ENCODE results near the gene CARD8. TPM values are rescaled to one million over a fixed set of nuclear protein-coding genes. Genes with fewer than 3 reads are reported as not detected.
"Not testable (repeated sequence)": the region's sequence is repeated elsewhere in the genome, so short reads cannot be mapped to it uniquely, and the experiment has no call there.

CARD8 gene
- total RNA-seq, 4 donors from 2014 or later: 31.5 to 115 (median 39.2) TPM

DNA sequence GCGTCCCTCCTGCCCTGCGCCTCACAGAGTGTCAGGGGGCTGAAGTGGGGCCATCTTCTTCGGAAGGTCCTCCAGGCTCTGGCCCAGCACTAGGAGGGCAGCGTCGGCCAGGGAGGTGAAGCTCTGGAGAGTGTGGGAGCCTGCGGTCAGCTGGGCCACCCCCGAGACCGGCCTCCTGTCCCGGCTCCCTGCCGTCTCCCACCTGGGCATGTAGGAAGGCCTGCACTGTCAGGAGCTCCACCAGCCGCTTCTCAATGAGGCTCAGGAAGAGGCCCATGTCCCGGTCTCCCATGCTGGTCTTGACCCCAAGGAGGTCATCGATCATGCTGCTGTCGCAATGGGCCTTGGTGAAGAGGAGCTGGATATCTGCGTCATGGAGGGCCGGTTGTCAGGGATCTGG is 42.3 kb upstream of the CARD8 start:
- H3K9me3 ChIP-seq: no peaks in the 10 kb centered on the region

DNA sequence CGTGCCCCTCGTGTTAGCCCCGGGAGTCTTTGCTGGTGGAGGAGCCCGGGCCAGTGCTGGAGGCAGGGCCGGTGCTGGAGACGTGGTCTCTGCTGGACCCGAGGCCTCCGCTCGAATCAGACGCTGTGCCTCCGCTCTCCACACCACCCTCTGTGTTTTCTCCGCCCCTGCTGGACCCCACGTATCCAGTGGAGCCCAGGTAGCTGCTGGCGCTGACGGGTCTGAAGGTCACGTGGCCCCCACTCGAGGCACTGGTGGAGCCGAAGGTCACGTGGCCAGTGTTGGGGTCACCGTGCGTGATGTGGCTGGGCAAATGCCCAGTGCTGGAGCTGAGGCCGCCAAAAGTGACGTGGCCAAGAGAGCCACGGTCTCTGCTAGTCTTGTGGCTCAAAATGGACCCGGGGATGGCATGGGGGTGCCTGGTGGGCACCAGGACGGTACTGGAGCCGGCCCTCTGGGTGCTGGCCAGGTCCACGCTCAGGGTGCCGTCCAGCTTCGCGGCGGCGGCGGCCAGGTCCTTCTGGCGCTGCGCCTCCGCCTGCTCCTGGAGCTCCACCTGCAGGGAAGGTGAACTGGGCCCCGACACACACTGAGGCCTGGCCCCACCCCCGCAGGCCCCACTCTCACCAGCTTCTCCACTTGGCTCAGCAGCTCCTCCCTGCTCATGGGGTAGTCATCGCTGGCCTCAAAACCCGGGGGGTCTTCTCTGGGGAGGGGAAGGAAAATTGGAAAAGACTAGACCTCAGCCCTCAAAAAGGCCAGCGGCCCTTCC is 41.4 kb upstream of the CARD8 start:
- no peaks in the 10 kb centered on the region for H3K4me1 ChIP-seq
- H3K27ac ChIP-seq: no peak overlapping the region
- H3K4me3 ChIP-seq: no peak overlapping the region
- H3K36me3 ChIP-seq: no peaks in the 10 kb centered on the region
- no peak for DNase-seq
- TF ChIP-seq, protein P1, sequence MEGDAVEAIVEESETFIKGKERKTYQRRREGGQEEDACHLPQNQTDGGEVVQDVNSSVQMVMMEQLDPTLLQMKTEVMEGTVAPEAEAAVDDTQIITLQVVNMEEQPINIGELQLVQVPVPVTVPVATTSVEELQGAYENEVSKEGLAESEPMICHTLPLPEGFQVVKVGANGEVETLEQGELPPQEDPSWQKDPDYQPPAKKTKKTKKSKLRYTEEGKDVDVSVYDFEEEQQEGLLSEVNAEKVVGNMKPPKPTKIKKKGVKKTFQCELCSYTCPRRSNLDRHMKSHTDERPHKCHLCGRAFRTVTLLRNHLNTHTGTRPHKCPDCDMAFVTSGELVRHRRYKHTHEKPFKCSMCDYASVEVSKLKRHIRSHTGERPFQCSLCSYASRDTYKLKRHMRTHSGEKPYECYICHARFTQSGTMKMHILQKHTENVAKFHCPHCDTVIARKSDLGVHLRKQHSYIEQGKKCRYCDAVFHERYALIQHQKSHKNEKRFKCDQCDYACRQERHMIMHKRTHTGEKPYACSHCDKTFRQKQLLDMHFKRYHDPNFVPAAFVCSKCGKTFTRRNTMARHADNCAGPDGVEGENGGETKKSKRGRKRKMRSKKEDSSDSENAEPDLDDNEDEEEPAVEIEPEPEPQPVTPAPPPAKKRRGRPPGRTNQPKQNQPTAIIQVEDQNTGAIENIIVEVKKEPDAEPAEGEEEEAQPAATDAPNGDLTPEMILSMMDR (IDR thresholded peaks at IDR 0.05): no peak
- TF ChIP-seq POLR2A (IDR thresholded peaks at IDR 0.05): no peak
- no peaks in the 10 kb centered on the region for H3K27me3 ChIP-seq
- no peaks in the 10 kb centered on the region for H3K9me3 ChIP-seq

More for the DNA sequence above, 42.3 kb upstream of the CARD8 start:
- Histone ChIP-seq H3K4me3 (no peak overlapping the region), H3K27ac (no peak overlapping the region), H3K36me3 (no peaks in the 10 kb centered on the region), H3K4me1 (no peaks in the 10 kb centered on the region), H3K27me3 (no peaks in the 10 kb centered on the region)
- no peak for DNase-seq
- TF ChIP-seq POLR2A (IDR thresholded peaks at IDR 0.05): no peak
- TF ChIP-seq, protein P1 (IDR thresholded peaks at IDR 0.05): no peak

DNA sequence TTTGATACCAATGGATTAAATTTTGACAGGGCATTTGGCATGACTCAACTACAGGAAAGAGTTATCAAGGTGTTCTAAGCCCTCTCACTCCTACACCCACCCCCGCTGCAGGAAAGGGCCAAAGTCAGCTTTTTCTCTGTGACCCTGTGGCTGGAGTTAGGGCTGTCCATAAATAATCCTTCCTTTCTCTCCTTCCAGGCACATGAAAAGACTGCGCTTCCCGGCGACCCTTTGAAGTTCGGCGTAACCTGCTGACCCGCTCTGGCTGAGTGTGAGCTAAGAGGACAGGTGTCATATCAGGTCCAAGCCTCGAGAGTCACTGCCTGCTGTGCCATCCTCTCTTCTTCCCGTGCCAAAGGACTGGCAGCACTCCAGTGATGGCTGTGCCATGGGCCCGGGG is 39.7 kb upstream of the CARD8 start:
- TF ChIP-seq POLR2A (IDR thresholded peaks at IDR 0.05): no peak
- TF ChIP-seq, protein P1 (IDR thresholded peaks at IDR 0.05): no peak
- Histone ChIP-seq H3K4me3 (no peak overlapping the region), H3K4me1 (peaks cover 0 to 7% (median 2%) of the 10 kb centered on the region in 4 donors), H3K27ac (no peak overlapping the region), H3K9me3 (no peaks in the 10 kb centered on the region), H3K36me3 (no peaks in the 10 kb centered on the region), H3K27me3 (no peaks in the 10 kb centered on the region)
- DNase-seq: no peak

DNA sequence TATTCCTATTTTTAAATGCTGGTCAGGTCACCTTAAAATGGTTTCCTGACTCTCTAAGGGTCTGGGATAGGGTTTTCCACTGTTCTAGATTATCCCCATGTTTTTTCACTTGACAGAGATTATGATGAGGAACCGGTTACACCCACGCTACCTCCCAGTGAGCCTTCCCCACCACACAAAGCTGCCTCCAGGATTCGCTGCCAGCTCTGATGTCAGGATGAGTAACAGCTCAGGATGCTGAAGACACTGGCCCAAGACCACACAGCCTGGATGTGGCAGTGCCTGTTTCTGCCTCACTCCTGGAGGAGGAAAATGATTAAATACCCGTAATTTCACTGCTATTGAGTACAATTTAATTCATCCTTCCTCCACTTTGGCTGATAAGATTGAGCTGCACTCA is 37.1 kb upstream of the CARD8 start:
- no peak for DNase-seq
- H3K27me3 ChIP-seq: no peaks in the 10 kb centered on the region
- TF ChIP-seq POLR2A (IDR thresholded peaks at IDR 0.05): no peak
- TF ChIP-seq, protein P1 (IDR thresholded peaks at IDR 0.05): no peak
- H3K9me3 ChIP-seq: no peaks in the 10 kb centered on the region
- peaks cover 0 to 8% (median 2%) of the 10 kb centered on the region in 4 donors for H3K4me1 ChIP-seq
- no peaks in the 10 kb centered on the region for H3K36me3 ChIP-seq
- no peak overlapping the region for H3K27ac ChIP-seq
- H3K4me3 ChIP-seq: no peak overlapping the region

DNA sequence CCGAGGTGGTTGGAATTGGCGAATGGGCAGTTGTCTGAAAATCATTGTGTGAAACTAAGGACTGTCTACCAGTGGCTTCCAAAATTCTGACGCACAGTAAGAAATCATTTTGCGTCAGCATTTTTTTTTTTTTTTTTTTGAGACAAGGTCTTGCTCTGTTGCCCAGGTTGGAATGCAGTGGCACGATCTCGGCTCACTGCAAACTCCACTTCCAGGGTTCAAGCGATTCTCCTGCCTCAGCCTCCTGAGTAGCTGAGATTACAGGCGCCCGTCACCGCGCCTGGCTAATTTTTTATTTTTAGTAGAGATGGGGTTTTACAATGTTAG is 35.7 kb upstream of the CARD8 start:
- H3K27ac ChIP-seq, H3K27me3 ChIP-seq, H3K4me3 ChIP-seq, H3K4me1 ChIP-seq, H3K36me3 ChIP-seq, DNase-seq, H3K9me3 ChIP-seq: not testable (repeated sequence)

DNA sequence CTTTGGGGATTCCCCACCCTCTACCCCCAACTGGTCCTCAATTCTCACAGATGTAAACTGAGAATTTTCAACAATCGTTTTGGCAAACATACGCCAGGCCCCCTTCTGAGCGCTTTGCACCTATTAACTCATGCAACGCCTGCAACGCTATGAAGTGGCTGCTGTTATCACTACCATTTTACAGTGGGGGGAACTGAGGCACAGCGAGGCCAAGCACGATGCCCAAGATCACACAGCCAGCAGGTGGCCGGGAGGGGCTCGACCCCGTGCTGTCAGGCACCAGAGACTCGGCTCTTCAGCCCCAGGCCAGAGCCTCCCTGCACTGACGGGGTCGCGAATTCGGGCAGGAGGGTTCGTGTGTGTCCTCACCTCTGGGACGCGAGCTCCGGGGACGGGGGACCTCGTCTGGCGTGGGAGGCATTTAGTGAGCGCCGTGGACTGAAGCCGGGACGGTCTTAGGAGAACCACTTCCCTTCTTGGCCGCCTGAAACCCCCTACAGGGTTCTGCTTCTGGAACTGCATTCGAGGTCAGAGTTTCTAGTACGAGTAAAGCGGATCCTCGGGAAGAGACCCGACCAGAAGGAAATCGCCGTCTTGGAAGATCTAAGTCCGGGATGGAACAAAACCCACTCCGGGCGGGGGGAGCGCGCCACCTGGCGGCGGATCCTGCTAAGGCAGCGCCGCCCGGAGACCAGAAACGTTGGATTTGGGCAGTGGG is 35.2 kb upstream of the CARD8 start:
- Histone ChIP-seq H3K36me3 (no peaks in the 10 kb centered on the region), H3K9me3 (no peaks in the 10 kb centered on the region), H3K4me1 (peaks cover 0 to 8% (median 2%) of the 10 kb centered on the region in 4 donors), H3K27me3 (no peaks in the 10 kb centered on the region), H3K27ac (peak overlapping the region in 1 of 4 donors; percentile 13), H3K4me3 (peak overlapping the region; percentile 20 to 53 (median 44))
- DNase-seq: peak; percentile 43 to 84 (median 81)
- TF ChIP-seq, protein P1 (IDR thresholded peaks at IDR 0.05): peak; percentile 90 to 98 (median 96)
- TF ChIP-seq POLR2A (IDR thresholded peaks at IDR 0.05): no peak
